Pancreas (tissue), 10 donors: ENCODE data around the gene CSHL1. TPM values are rescaled to one million over a fixed set of nuclear protein-coding genes. Genes with fewer than 3 reads are reported as not detected.
A peak's percentile ranks its signal among the peaks of the same experiment; 100 is the strongest.

Experiments
- ATAC-seq, 4 donors: fragments of 200-7000 bp; cut with Tn5 transposase; one replicate each; pipeline versions ENCODE4 v1.8.0 to v1.9.1; 2020; ENCODE audit warnings: mild to moderate bottlenecking in 4 of 4, moderate library complexity in 4 of 4
- DNase-seq, 6 donors: peaks; one replicate each; pipeline ENCODE4 v3.0.0-alpha.2; 2020
- FAIRE-seq: peaks from 2 replicates; lab custom pipeline; 2012; peaks lifted over from hg19 to GRCh38; lab: Jason Lieb, UNC
- H3K27ac ChIP-seq, 4 donors: fragments of 200-600 bp; sonication (generic); 1 replicate in 3 of 4; 2 replicates in 1 of 4; pipeline versions ENCODE4 v1.5.0 to v1.8.0; 2020
- H3K27me3 ChIP-seq, 4 donors: fragments of 200-600 bp; one replicate each; pipeline ENCODE4 v1.8.0; 2021
- H3K36me3 ChIP-seq, 3 donors: fragments of 200-600 bp; sonication (generic) in 1 of 3; one replicate each; pipeline versions ENCODE4 v1.5.0 to v1.8.0; 2020 to 2021
- H3K4me1 ChIP-seq, 3 donors: fragments of 200-600 bp; one replicate each; pipeline ENCODE4 v1.8.0; 2021
- H3K4me3 ChIP-seq, 4 donors: fragments of 200-600 bp; sonication (generic) in 2 of 4; one replicate each; pipeline versions ENCODE4 v1.5.0 to v1.8.0; 2020 to 2021
- H3K9me3 ChIP-seq, 4 donors: fragments of 200-600 bp; one replicate each; pipeline ENCODE4 v1.8.0; 2021
- CTCF ChIP-seq, 4 donors: fragments of 200-600 bp; sonication (generic) in 3 of 4; IDR thresholded peaks; one replicate each; pipeline versions ENCODE4 v1.5.0 to v1.8.0; 2021; ENCODE audit warnings: antibody characterized with exemption in 4 of 4
- WGBS, 2 donors: extraction: QIAGEN DNeasy Blood & Tissue Kit; methylation state at CpG; one replicate each; pipeline ENCODE4 v1.1.7; 2013; 5-methylcytosine and 5-hydroxymethylcytosine counted together
- intact Hi-C, 3 donors: fragments of 100-400 bp; cut with DNase I; formaldehyde crosslinking; loops; one replicate each; pipeline versions ENCODE4 v1.11.1 to v1.14.2; 2022
- polyA plus RNA-seq, 2 donors: library from polyadenylated mRNA; stranded (reverse); fragments of 200-250 nt; gene quantifications; one replicate each; pipeline ENCODE4 v1.2.3, GENCODE V29; 2013
- total RNA-seq, 6 donors: library from RNA; stranded (reverse); fragmentation: NEBNext Ultra II Directional in 4 of 6; extraction: Animal tissue kit (Norgen Biotek cat#: 25700) in 4 of 6; gene quantifications; one replicate each; pipeline versions ENCODE4 v1.2.1 to v1.2.4, GENCODE V29; 2021 to 2023
- donor health status: healthy with polysubstance abuse.
- donor health status: DM: no; HTN: no; CAD: no; lungs with moderate emphysema.
- donor health status: DM: no; HTN: no; CAD: no.
- donor health status: control.
- donor health status: control.
- donor health status: Bipolar disorder and iron deficiency.
- donor health status: DM: yes; HTN: yes; CAD: no.
- donor health status: DM: no; HTN: no; CAD: no.
- donor health status: DM: no; HTN: no; CAD: no.
- donor health status: DM: yes; HTN: yes; CAD: no.

Gene CSHL1
- total and polyA plus RNA-seq, 8 donors = not detected

- Histone ChIP-seq H3K27ac (no peak overlapping the region), H3K27me3 (no peaks in the 10 kb centered on the region), H3K36me3 (no peaks in the 10 kb centered on the region), H3K4me1 (no peaks in the 10 kb centered on the region), H3K4me3 (no peak overlapping the region), H3K9me3 (no peaks in the 10 kb centered on the region)
- WGBS, 2 donors = 68 to 78% methylated on average over 11 of the region's 11 CpGs
- no peak for TF ChIP-seq CTCF (IDR thresholded peaks at IDR 0.05)
- FAIRE-seq = no peak
- intact Hi-C loops = no loop called here
- ATAC-seq = no peak
- no peak for DNase-seq
Observed at GRCh38 chr17:63955232-63955631, 44.2 kb upstream of the CSHL1 start.

GRCh38 chr17:63954402-63955063 lies 43.5 kb upstream of the CSHL1 start:
- FAIRE-seq (no peak), ATAC-seq (no peak), DNase-seq (no peak)
- H3K27ac ChIP-seq = no peak overlapping the region
- no peak for TF ChIP-seq CTCF (IDR thresholded peaks at IDR 0.05)
- H3K9me3 ChIP-seq = no peaks in the 10 kb centered on the region
- H3K27me3 ChIP-seq = no peaks in the 10 kb centered on the region
- H3K4me3 ChIP-seq = no peak overlapping the region
- H3K4me1 ChIP-seq = no peaks in the 10 kb centered on the region
- no peaks in the 10 kb centered on the region for H3K36me3 ChIP-seq
- 57 to 65% methylated on average over 10 to 11 of the region's 11 CpGs for WGBS, 2 donors
- intact Hi-C loops = no loop called here

- ATAC-seq (peak; percentile 51 to 80 (median 72)), DNase-seq (peak; percentile 38 to 85 (median 68)), FAIRE-seq (no peak)
- intact Hi-C loops = no loop called here
- no peaks in the 10 kb centered on the region for H3K27me3 ChIP-seq
- peak; percentile 17 to 46 (median 36) for TF ChIP-seq CTCF (IDR thresholded peaks at IDR 0.05)
- no peak overlapping the region for H3K27ac ChIP-seq
- no peaks in the 10 kb centered on the region for H3K9me3 ChIP-seq
- no peak overlapping the region for H3K4me3 ChIP-seq
- H3K36me3 ChIP-seq = no peaks in the 10 kb centered on the region
- no peaks in the 10 kb centered on the region for H3K4me1 ChIP-seq
- 59 to 69% methylated on average over 29 of the region's 29 CpGs for WGBS, 2 donors
Observed at GRCh38 chr17:63950940-63951907, 40.2 kb upstream of the CSHL1 start.

- Histone ChIP-seq H3K27ac (no peak overlapping the region), H3K36me3 (no peaks in the 10 kb centered on the region), H3K27me3 (no peaks in the 10 kb centered on the region), H3K4me1 (no peaks in the 10 kb centered on the region), H3K9me3 (no peaks in the 10 kb centered on the region), H3K4me3 (no peak overlapping the region)
- peak in 1 of 6 donors; percentile 66 for DNase-seq
- no peak for ATAC-seq
- intact Hi-C loops = no loop called here
- 69% methylated on average over 18 of the region's 18 CpGs for WGBS, 2 donors
- no peak for FAIRE-seq
- no peak for TF ChIP-seq CTCF (IDR thresholded peaks at IDR 0.05)
Observed at GRCh38 chr17:63949576-63950250, 38.7 kb upstream of the CSHL1 start.
